Ecto neural progenitor cell (in vitro differentiated cells): ENCODE measurements around the gene EFEMP2.
"Not testable (repeated sequence)": the region's sequence is repeated elsewhere in the genome, so short reads cannot be mapped to it uniquely, and the experiment has no call there.

ENCODE experiments used
- DNase-seq: peaks from one replicate; pipeline ENCODE4 v3.0.0-alpha.2; 2018; ENCODE audit warnings: low spot score

EFEMP2 gene

GRCh38 chr11:65900125-65900898 lies 27.7 kb upstream of the EFEMP2 start, which contains the start of gene FOSL1:
Gene FOSL1 (minus strand): TSS chr11:65900388. CDS start chr11:65900339, 49 bp downstream.
- peak; percentile 79 for DNase-seq

GRCh38 chr11:65899356-65900124 lies 26.9 kb upstream of the EFEMP2 start:
- peak; percentile 62 for DNase-seq

- no peak for DNase-seq
These were observed 26.2 kb upstream of the EFEMP2 start for GRCh38 chr11:65898656-65899355.

GRCh38 chr11:65897020-65897471 lies 24.4 kb upstream of the EFEMP2 start:
- DNase-seq: no peak

- DNase-seq: no peak
These were observed 23.7 kb upstream of the EFEMP2 start for GRCh38 chr11:65896034-65896999.

GRCh38 chr11:65895482-65895981 lies 22.9 kb upstream of the EFEMP2 start:
- DNase-seq: no peak

GRCh38 chr11:65894034-65894591 lies 21.5 kb upstream of the EFEMP2 start:
- DNase-seq: no peak

GRCh38 chr11:65892661-65893317 lies 20.2 kb upstream of the EFEMP2 start:
- DNase-seq: no peak

- not testable (repeated sequence) for DNase-seq
These were observed 19.5 kb upstream of the EFEMP2 start for GRCh38 chr11:65892137-65892540.

- DNase-seq: peak; percentile 60
These were observed 18.9 kb upstream of the EFEMP2 start for GRCh38 chr11:65891219-65892136.

GRCh38 chr11:65890324-65891218 lies 18.0 kb upstream of the EFEMP2 start, which contains the start of gene CCDC85B:
Gene CCDC85B (plus strand): TSS chr11:65890673. CDS start chr11:65890784, 111 bp downstream.
- peak; percentile 96 for DNase-seq

GRCh38 chr11:65888163-65888814 lies 15.7 kb upstream of the EFEMP2 start, which contains the start of gene FIBP:
Gene FIBP (minus strand): TSS chr11:65888471. CDS start chr11:65888418, 53 bp downstream.
- DNase-seq: peak; percentile 98

- DNase-seq: no peak
These were observed 15.1 kb upstream of the EFEMP2 start for GRCh38 chr11:65887723-65888162.

GRCh38 chr11:65886826-65887722 lies 14.5 kb upstream of the EFEMP2 start:
- DNase-seq: no peak

- DNase-seq: no peak
These were observed 13.4 kb upstream of the EFEMP2 start for GRCh38 chr11:65885808-65886536.
